MCF 10A (cell line): Measurements from ENCODE around the gene ST6GALNAC5. TPM values are rescaled to one million over a fixed set of nuclear protein-coding genes. Genes with fewer than 3 reads are reported as not detected.

Source experiments
- BruUV-seq: library from RNA; stranded (reverse); fragments of 400-500 nt; replicated peaks from 2 replicates; lab custom pipeline; 2021; lab: Mats Ljungman, UMichigan
- CTCF ChIA-PET: fragments of 300-600 bp; sonication (Branson Sonifier 250); formaldehyde crosslinking; extraction: SDS; loops from one replicate; lab custom pipeline; 2021; ENCODE audit warnings: antibody characterized with exemption, inconsistent platforms; lab: Yijun Ruan, JAX
- POLR2A ChIA-PET: fragments of 300-600, 350-650 bp; sonication (Branson Sonifier 250); formaldehyde crosslinking; extraction: SDS; loops from one replicate; lab custom pipeline; 2020; ENCODE audit warnings: antibody characterized with exemption, inconsistent platforms; lab: Yijun Ruan, JAX
- DNase-seq: peaks from one replicate; pipeline ENCODE4 v3.0.0-alpha.2; 2018; ENCODE audit not compliant: unreplicated experiment
- H3K27ac Mint-ChIP-seq: one replicate; pipeline ENCODE4 v1.8.0; 2022; ENCODE audit warnings: mild to moderate bottlenecking, low read depth, mixed read lengths; ENCODE audit not compliant: unreplicated experiment
- H3K27me3 Mint-ChIP-seq: one replicate; pipeline ENCODE4 v1.8.0; 2022; ENCODE audit warnings: mixed read lengths; ENCODE audit not compliant: insufficient read depth, unreplicated experiment
- H3K36me3 Mint-ChIP-seq: one replicate; pipeline ENCODE4 v1.8.0; 2022; ENCODE audit warnings: mild to moderate bottlenecking, moderate library complexity, mixed read lengths; ENCODE audit not compliant: insufficient read depth, unreplicated experiment
- H3K4me1 Mint-ChIP-seq: one replicate; pipeline ENCODE4 v1.8.0; 2022; ENCODE audit warnings: mixed read lengths; ENCODE audit not compliant: insufficient read depth, unreplicated experiment
- H3K4me3 Mint-ChIP-seq: one replicate; pipeline ENCODE4 v1.8.0; 2022; ENCODE audit warnings: mild to moderate bottlenecking, moderate library complexity, mixed read lengths; ENCODE audit not compliant: unreplicated experiment
- H3K9me3 Mint-ChIP-seq: one replicate; pipeline ENCODE4 v1.8.0; 2022; ENCODE audit warnings: mixed read lengths; ENCODE audit not compliant: unreplicated experiment
- intact Hi-C: fragments of 100-400 bp; cut with micrococcal nuclease; formaldehyde crosslinking; loops from 2 replicates; pipeline ENCODE4 v1.14.1; 2022
- total RNA-seq: library from RNA; stranded (reverse); gene quantifications from 2 replicates; pipeline ENCODE4 v1.2.3, GENCODE V29; 2022
- TF ChIP-seq, protein P1 (sequence below): fragments of 200-600 bp; IDR thresholded peaks from one replicate; pipeline ENCODE4 v1.8.0; 2022; ENCODE audit warnings: antibody characterized with exemption, mild to moderate bottlenecking; ENCODE audit not compliant: unreplicated experiment

ST6GALNAC5 gene
- total RNA-seq, 1 experiment from 2014 or later: 3.3 TPM

DNA sequence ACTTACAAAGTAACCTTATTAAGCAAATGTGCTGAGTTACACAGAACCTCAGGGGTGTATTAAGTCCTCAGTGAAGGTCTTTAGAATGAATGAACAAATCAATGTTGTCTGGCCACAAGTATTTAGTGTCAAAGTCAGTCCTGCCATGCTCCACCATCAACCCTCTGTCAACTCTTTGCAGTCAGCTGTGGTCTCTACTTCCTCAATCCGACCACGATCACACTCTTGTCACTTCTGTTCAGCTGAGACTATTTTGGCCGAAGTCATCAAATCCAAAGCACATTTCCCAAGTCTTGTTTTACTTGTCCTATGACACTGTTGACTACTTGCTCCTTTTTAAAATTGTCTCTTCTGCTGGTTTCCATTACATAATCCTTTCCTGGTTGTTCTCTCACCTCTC is 173.5 kb downstream of the ST6GALNAC5 start:
- Mint-ChIP-seq H3K4me3 (no peak overlapping the region), H3K4me1 (peaks cover 51% of the 10 kb centered on the region), H3K36me3 (peaks cover 6% of the 10 kb centered on the region), H3K9me3 (peaks cover 7% of the 10 kb centered on the region), H3K27ac (peak overlapping the region; percentile 89), H3K27me3 (no peaks in the 10 kb centered on the region)
- CTCF ChIA-PET: interaction anchor here (1.0 kb wide), 1 partner anchor 1132 kb away, joined by 4 read pairs; no protein-coding TSS in a partner anchor
- no TSS peak for BruUV-seq
- intact Hi-C loops: no loop called here
- TF ChIP-seq, protein P1, sequence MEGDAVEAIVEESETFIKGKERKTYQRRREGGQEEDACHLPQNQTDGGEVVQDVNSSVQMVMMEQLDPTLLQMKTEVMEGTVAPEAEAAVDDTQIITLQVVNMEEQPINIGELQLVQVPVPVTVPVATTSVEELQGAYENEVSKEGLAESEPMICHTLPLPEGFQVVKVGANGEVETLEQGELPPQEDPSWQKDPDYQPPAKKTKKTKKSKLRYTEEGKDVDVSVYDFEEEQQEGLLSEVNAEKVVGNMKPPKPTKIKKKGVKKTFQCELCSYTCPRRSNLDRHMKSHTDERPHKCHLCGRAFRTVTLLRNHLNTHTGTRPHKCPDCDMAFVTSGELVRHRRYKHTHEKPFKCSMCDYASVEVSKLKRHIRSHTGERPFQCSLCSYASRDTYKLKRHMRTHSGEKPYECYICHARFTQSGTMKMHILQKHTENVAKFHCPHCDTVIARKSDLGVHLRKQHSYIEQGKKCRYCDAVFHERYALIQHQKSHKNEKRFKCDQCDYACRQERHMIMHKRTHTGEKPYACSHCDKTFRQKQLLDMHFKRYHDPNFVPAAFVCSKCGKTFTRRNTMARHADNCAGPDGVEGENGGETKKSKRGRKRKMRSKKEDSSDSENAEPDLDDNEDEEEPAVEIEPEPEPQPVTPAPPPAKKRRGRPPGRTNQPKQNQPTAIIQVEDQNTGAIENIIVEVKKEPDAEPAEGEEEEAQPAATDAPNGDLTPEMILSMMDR: no peak
- DNase-seq: no peak
- POLR2A ChIA-PET: interaction anchor here (0.8 to 1.6 kb wide), 3 partner anchors 16 to 360 kb away, joined by 4 to 5 read pairs (median 4); no protein-coding TSS in a partner anchor

DNA sequence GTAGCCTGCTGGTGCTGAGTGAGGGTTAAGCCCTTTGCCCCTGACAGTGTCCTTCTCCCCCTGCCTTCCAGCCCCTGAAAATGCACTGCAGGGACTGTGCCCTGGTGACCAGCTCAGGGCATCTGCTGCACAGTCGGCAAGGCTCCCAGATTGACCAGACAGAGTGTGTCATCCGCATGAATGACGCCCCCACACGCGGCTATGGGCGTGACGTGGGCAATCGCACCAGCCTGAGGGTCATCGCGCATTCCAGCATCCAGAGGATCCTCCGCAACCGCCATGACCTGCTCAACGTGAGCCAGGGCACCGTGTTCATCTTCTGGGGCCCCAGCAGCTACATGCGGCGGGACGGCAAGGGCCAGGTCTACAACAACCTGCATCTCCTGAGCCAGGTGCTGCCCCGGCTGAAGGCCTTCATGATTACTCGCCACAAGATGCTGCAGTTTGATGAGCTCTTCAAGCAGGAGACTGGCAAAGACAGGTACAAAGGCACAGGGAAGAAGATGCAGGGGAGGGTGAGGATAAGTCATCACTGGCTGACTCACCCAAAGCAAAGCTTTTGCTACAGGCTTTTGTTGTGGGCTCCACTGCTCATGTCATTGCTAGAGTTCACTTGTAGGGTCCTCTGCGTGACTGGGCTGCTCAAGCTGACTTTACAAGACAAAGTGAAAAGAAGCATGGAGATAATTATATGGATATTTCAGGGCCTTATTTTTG is 177.0 kb downstream of the ST6GALNAC5 start:
- intact Hi-C loops: no loop called here
- Mint-ChIP-seq H3K36me3 (no peaks in the 10 kb centered on the region), H3K27ac (no peak overlapping the region), H3K9me3 (no peaks in the 10 kb centered on the region), H3K27me3 (no peaks in the 10 kb centered on the region), H3K4me1 (peaks cover 39% of the 10 kb centered on the region), H3K4me3 (no peak overlapping the region)
- BruUV-seq: no TSS peak
- CTCF ChIA-PET: interaction anchor here (1.0 to 1.3 kb wide), 2 partner anchors 13 to 18 kb away, joined by 3 to 5 read pairs; no protein-coding TSS in a partner anchor
- POLR2A ChIA-PET: interaction anchor here (0.7 kb wide), 1 partner anchor 40 kb away, joined by 3 read pairs; no protein-coding TSS in a partner anchor
- TF ChIP-seq, protein P1: no peak
- peak; percentile 38 for DNase-seq

DNA sequence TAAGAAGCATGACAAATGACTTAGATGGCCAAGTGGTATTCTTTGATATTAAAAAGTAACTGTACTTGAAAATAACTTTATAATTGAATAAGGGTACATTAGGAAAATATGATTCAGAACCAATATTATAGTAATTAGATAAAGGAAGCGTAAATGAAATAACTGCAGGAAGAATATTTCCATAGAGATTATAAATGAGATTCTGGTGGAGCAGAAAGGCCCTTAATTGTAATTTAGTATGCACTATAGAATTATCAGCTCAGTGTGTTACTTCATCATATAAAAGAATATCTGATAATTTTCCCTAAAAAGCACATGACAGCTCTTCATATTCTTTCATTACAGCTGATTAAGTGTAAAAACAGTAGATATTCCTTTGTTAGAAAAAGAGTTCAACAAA is 180.3 kb downstream of the ST6GALNAC5 start:
- peaks cover 18% of the 10 kb centered on the region for H3K4me1 Mint-ChIP-seq
- intact Hi-C loops: no loop called here
- DNase-seq: no peak
- no peak overlapping the region for H3K4me3 Mint-ChIP-seq
- H3K27me3 Mint-ChIP-seq: no peaks in the 10 kb centered on the region
- H3K27ac Mint-ChIP-seq: no peak overlapping the region
- ChIA-PET POLR2A (interaction anchor here (1.0 kb wide), 1 partner anchor 9 kb away, joined by 4 read pairs; no protein-coding TSS in a partner anchor), CTCF (no interaction called here)
- no TSS peak for BruUV-seq
- no peaks in the 10 kb centered on the region for H3K36me3 Mint-ChIP-seq
- no peaks in the 10 kb centered on the region for H3K9me3 Mint-ChIP-seq
- TF ChIP-seq, protein P1: no peak

DNA sequence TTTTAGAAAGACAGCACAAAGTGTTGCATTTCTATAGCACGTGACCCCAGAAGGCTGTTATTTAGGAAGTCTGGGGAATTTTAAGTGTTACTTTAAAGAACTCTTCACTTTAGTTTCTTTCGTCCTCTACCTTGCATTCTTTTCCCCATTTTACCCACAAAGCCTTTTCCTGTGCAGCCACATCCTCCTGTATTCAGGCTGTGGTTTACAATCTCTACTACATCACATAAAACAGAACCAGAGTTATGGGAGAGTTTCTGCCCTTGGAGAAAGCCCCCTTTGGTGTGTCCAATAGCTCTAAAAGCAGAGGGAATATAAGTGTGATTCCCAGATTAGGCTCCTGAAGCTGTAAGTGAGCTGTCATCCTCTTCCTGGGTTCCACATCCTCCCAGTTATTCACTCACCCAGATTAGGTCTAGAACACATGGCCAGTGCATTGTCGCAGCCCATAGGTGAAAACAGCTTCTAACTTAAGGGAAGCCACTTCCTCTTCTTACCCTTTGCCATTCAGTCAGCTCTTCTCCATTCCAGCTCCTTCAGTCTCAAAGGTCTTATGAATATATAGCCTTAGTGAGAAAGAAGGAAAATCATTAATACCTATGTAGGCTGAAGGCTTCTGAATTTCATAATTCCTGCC is 180.8 kb downstream of the ST6GALNAC5 start:
- H3K9me3 Mint-ChIP-seq: no peaks in the 10 kb centered on the region
- TF ChIP-seq, protein P1: no peak
- H3K36me3 Mint-ChIP-seq: no peaks in the 10 kb centered on the region
- ChIA-PET POLR2A (interaction anchor here (1.5 kb wide), 1 partner anchor 14 kb away, joined by 3 read pairs; no protein-coding TSS in a partner anchor), CTCF (interaction anchor here (0.6 kb wide), 1 partner anchor 1247 kb away, joined by 3 read pairs; no protein-coding TSS in a partner anchor)
- H3K27ac Mint-ChIP-seq: no peak overlapping the region
- DNase-seq: no peak
- peaks cover 18% of the 10 kb centered on the region for H3K4me1 Mint-ChIP-seq
- intact Hi-C loops: no loop called here
- no peak overlapping the region for H3K4me3 Mint-ChIP-seq
- no TSS peak for BruUV-seq
- no peaks in the 10 kb centered on the region for H3K27me3 Mint-ChIP-seq
